ENCODE measurements around the gene EVI2B. TPM values are rescaled to one million over a fixed set of nuclear protein-coding genes. Genes with fewer than 3 reads are reported as not detected.

The EVI2B gene
- total and polyA plus RNA-seq, 2 of the 4 experiments (the other 2 are of a cell fraction), result under 0.01 to 0.17 TPM

GRCh38 chr17:31272236-31272635, 41.6 kb downstream of the EVI2B start:
- BruUV-seq (replicated peaks), result no TSS peak
- Histone ChIP-seq H3K9me3 (ENCODE audit: control insufficient read depth, insufficient read depth, low read length) (no peaks in the 10 kb centered on the region), H3K14ac (replicated peaks; ENCODE audit: low read depth, low read length) (no peak overlapping the region), H3K27me3 (ENCODE audit: control insufficient read depth, insufficient read depth, low read length) (no peaks in the 10 kb centered on the region), H2BK15ac (ENCODE audit: low read depth, low read length) (no peak overlapping the region), H2BK20ac (ENCODE audit: low read depth, low read length) (no peak overlapping the region), H3K4me2 (ENCODE audit: low read depth, low read length) (no peak overlapping the region), H2AFZ (replicated peaks; ENCODE audit: low read length, poor library complexity) (no peak overlapping the region), H4K91ac (ENCODE audit: insufficient read depth, low read depth, low read length) (no peak overlapping the region), H2AK9ac (replicated peaks; ENCODE audit: low read depth, low read length, poor library complexity) (no peak overlapping the region), H3K4me3 (ENCODE audit: insufficient read depth, low read depth, low read length) (no peak overlapping the region), H3K23ac (ENCODE audit: low read depth, low read length) (no peak overlapping the region), H3K9me1 (ENCODE audit: insufficient read depth, low read length) (peaks cover 9% of the 10 kb centered on the region; the same call in 1 of the 2 replicates), H3K9ac (ENCODE audit: low read depth, low read length) (no peak overlapping the region), H2AK5ac (ENCODE audit: low read depth, low read length) (no peak overlapping the region), H3K36me3 (ENCODE audit: control insufficient read depth, insufficient read depth, low read length) (peaks cover 6% of the 10 kb centered on the region), H2BK5ac (ENCODE audit: low read depth, low read length, poor library complexity, severe bottlenecking) (no peak overlapping the region), H4K8ac (ENCODE audit: low read depth in 2 of 2, low read length in 2 of 2) (no peak overlapping the region), H2BK120ac (ENCODE audit: low read depth, low read length) (no peak overlapping the region), H3K27ac (ENCODE audit: insufficient read depth, low read length) (peak overlapping the region; percentile 16; the same call in 1 of the 2 replicates), H3K4ac (ENCODE audit: low read depth, low read length) (no peak overlapping the region), H4K20me1 (ENCODE audit: insufficient read depth, low read length) (no peaks in the 10 kb centered on the region), H3K56ac (ENCODE audit: extremely low read depth, insufficient read depth, low read length) (no peak overlapping the region), H3K79me1 (ENCODE audit: low read depth in 1 of 2, low read length in 2 of 2) (peaks cover 6 to 24% of the 10 kb centered on the region in 2 experiments), H3K18ac (ENCODE audit: low read depth, low read length) (no peak overlapping the region), H3K4me1 (ENCODE audit: control insufficient read depth, insufficient read depth, low read length) (peaks cover 8% of the 10 kb centered on the region), H4K5ac (ENCODE audit: low read depth, low read length) (no peak overlapping the region)
- dilution Hi-C loops (cut with HindIII; ENCODE audit: low sequenced_read_pairs, unreplicated experiment) (no loop called here), in situ Hi-C loops (cut with MboI; ENCODE audit: low sequenced_read_pairs) (no loop called here), intact Hi-C loops (cut with micrococcal nuclease) (no loop called here)
- POLR2A ChIA-PET (ENCODE audit: unreplicated experiment), result no interaction called here
- TF ChIP-seq RFX5 (IDR thresholded peaks at IDR 0.05; ENCODE audit: low read depth, low read length) (no peak), RAD21 (IDR thresholded peaks at IDR 0.05; ENCODE audit: low read length) (no peak), MAFK (IDR thresholded peaks at IDR 0.05; ENCODE audit: low read depth, low read length) (no peak), FOS (IDR thresholded peaks at IDR 0.05; ENCODE audit: low read depth, low read length) (no peak), MXI1 (IDR thresholded peaks at IDR 0.05; ENCODE audit: borderline replicate concordance, low read depth, low read length) (no peak), ELK1 (IDR thresholded peaks at IDR 0.05; ENCODE audit: borderline replicate concordance, low read depth, low read length) (no peak), RCOR1 (IDR thresholded peaks at IDR 0.05; ENCODE audit: insufficient replicate concordance, low read length) (no peak), CTCF (conservative IDR thresholded peaks at IDR 0.05; ENCODE audit: low read depth, low read length) (no peak), CEBPB (IDR thresholded peaks at IDR 0.05; ENCODE audit: low read depth, low read length) (no peak), NFE2L2 (IDR thresholded peaks at IDR 0.05; ENCODE audit: low read depth, low read length) (no peak), POLR2A (IDR thresholded peaks at IDR 0.05; ENCODE audit: low read depth, low read length) (no peak), USF2 (IDR thresholded peaks at IDR 0.05; ENCODE audit: low read depth, low read length) (no peak), SMC3 (IDR thresholded peaks at IDR 0.05; ENCODE audit: low read depth, low read length) (no peak), CHD1 (IDR thresholded peaks at IDR 0.05; ENCODE audit: low read depth, low read length) (no peak), MAZ (IDR thresholded peaks at IDR 0.05; ENCODE audit: borderline replicate concordance, low read depth, low read length) (no peak), BHLHE40 (IDR thresholded peaks at IDR 0.05; ENCODE audit: low read depth, low read length) (no peak)
- DNase-seq (no peak), ATAC-seq (ENCODE audit: low read depth) (no peak)
- WGBS, 2 experiments (ENCODE audit: extremely low coverage in 2 of 2, insufficient read length in 1 of 2), result 100% methylated on average over 1 of the region's 1 CpG; no CpG with 5 or more reads in 1 of the 2 experiments
- CTCF ChIA-PET, result no interaction called here
